DND-41 (cell line): ENCODE data around the gene DLK2.

Source experiments
- ATAC-seq: fragments of 200-7000 bp; cut with Tn5 transposase; 3 replicates; pipeline ENCODE4 v1.9.1; 2021; ENCODE audit warnings: low read depth; ENCODE audit not compliant: insufficient read depth
- DNase-seq: peaks from one replicate; pipeline ENCODE4 v3.0.0-alpha.2; 2020
- H2AFZ ChIP-seq: 2 replicates; pipeline ENCODE4 v1.6.0; 2012; ENCODE audit warnings: low read depth, low read length
- H3K27ac ChIP-seq: 2 replicates; pipeline ENCODE4 v1.5.1; 2012; ENCODE audit warnings: low read length, inconsistent platforms
- H3K27me3 ChIP-seq: fragments of 200-600 bp; sonication (generic); 2 replicates; pipeline ENCODE4 v1.6.0; 2012; ENCODE audit warnings: low read length, mild to moderate bottlenecking, inconsistent platforms; ENCODE audit not compliant: insufficient read depth, poor library complexity
- H3K36me3 ChIP-seq: 2 replicates; pipeline ENCODE4 v1.5.1; 2012; ENCODE audit warnings: low read length, inconsistent platforms; ENCODE audit not compliant: insufficient read depth
- H3K4me1 ChIP-seq: 2 replicates; pipeline ENCODE4 v1.5.1; 2012; ENCODE audit warnings: mild to moderate bottlenecking, low read length; ENCODE audit not compliant: insufficient read depth
- H3K4me2 ChIP-seq: 2 replicates; pipeline ENCODE4 v1.6.0; 2012; ENCODE audit warnings: mild to moderate bottlenecking, moderate library complexity, low read length, inconsistent platforms; ENCODE audit not compliant: insufficient read depth
- H3K4me3 ChIP-seq, 2 experiments: fragments of 200-600 bp in 1 of 2; shearing (Covaris generic) in 1 of 2; 2 replicates each; pipeline ENCODE4 v1.5.1; 2012 to 2016; ENCODE audit warnings: inconsistent platforms in 2 of 2, low read length in 2 of 2, mild to moderate bottlenecking in 2 of 2, low read depth in 1 of 2, moderate library complexity in 1 of 2
- H3K79me2 ChIP-seq: 2 replicates; pipeline ENCODE4 v1.6.0; 2012; ENCODE audit warnings: low read length, inconsistent platforms; ENCODE audit not compliant: insufficient read depth
- H3K9ac ChIP-seq: 2 replicates; pipeline ENCODE4 v1.6.0; 2012; ENCODE audit warnings: low read depth, mild to moderate bottlenecking, inconsistent platforms, low read length, moderate library complexity
- H3K9me3 ChIP-seq: 2 replicates; pipeline ENCODE4 v1.5.1; 2012; ENCODE audit warnings: low read length, moderate library complexity, mild to moderate bottlenecking, inconsistent platforms; ENCODE audit not compliant: insufficient read depth, severe bottlenecking
- H4K20me1 ChIP-seq: 2 replicates; pipeline ENCODE4 v1.6.0; 2012; ENCODE audit warnings: low read length; ENCODE audit not compliant: insufficient read depth
- CTCF ChIP-seq: IDR thresholded peaks from 2 replicates; pipeline ENCODE4 v1.5.1; 2012; ENCODE audit warnings: borderline replicate concordance, low read length, moderate library complexity, mild to moderate bottlenecking; ENCODE audit not compliant: poor library complexity, severe bottlenecking; ENCODE audit errors: extremely low read depth
- EZH2 ChIP-seq: IDR thresholded peaks from 3 replicates; pipeline ENCODE4 v1.6.1; 2012; ENCODE audit warnings: borderline replicate concordance, low read depth, mild to moderate bottlenecking, moderate library complexity, low read length, inconsistent platforms; ENCODE audit not compliant: severe bottlenecking

The DLK2 gene

GRCh38 chr6:43401730-43402129 is 53.6 kb downstream of the DLK2 start:
- Histone ChIP-seq H4K20me1 (no peaks in the 10 kb centered on the region), H3K27ac (no peak overlapping the region)
- TF ChIP-seq EZH2 (no peak), CTCF (no peak)

More at GRCh38 chr6:43401730-43402129, 53.6 kb downstream of the DLK2 start:
- H3K79me2 ChIP-seq: no peaks in the 10 kb centered on the region
- H3K9ac ChIP-seq: no peak overlapping the region
- no peaks in the 10 kb centered on the region for H3K9me3 ChIP-seq
- H3K4me3 ChIP-seq: no peak overlapping the region
- no peaks in the 10 kb centered on the region for H3K36me3 ChIP-seq
- peaks cover 14% of the 10 kb centered on the region for H3K27me3 ChIP-seq
- DNase-seq: no peak
- H3K4me2 ChIP-seq: no peak overlapping the region
- no peak overlapping the region for H2AFZ ChIP-seq
- ATAC-seq: no peak
- H3K4me1 ChIP-seq: no peaks in the 10 kb centered on the region
